NCI-H146 (cell line): ENCODE results near the gene SHOC1.
"Not testable (repeated sequence)": the region's sequence is repeated elsewhere in the genome, so short reads cannot be mapped to it uniquely, and the experiment has no call there.

ENCODE experiments used
- DNase-seq: peaks from one replicate; lab custom pipeline; 2025; lab: John Stamatoyannopoulos, UW

Gene SHOC1

GRCh38 chr9:111794835-111795556 lies at the start of gene SHOC1:
TSS of gene SHOC1 (minus strand) at chr9:111794937. CDS start at chr9:111791418, 3,519 bp downstream.
- no peak for DNase-seq

GRCh38 chr9:111843971-111844370 lies 49.2 kb upstream of the SHOC1 start:
- DNase-seq, result no peak

GRCh38 chr9:111842313-111842712 lies 47.6 kb upstream of the SHOC1 start:
- DNase-seq, result no peak

- no peak for DNase-seq
Measured at GRCh38 chr9:111840442-111840841, 45.7 kb upstream of the SHOC1 start.

GRCh38 chr9:111839987-111840386 lies 45.2 kb upstream of the SHOC1 start:
- DNase-seq, result no peak

- no peak for DNase-seq
Measured at GRCh38 chr9:111839387-111839786, 44.6 kb upstream of the SHOC1 start.

- no peak for DNase-seq
Measured at GRCh38 chr9:111838439-111838838, 43.7 kb upstream of the SHOC1 start.

GRCh38 chr9:111836311-111836710 lies 41.6 kb upstream of the SHOC1 start:
- no peak for DNase-seq

- DNase-seq, result no peak
Measured at GRCh38 chr9:111833941-111834340, 39.2 kb upstream of the SHOC1 start.

GRCh38 chr9:111832449-111832848 lies 37.7 kb upstream of the SHOC1 start:
- DNase-seq, result no peak

GRCh38 chr9:111831371-111832108 lies 36.8 kb upstream of the SHOC1 start:
- DNase-seq, result no peak

GRCh38 chr9:111828193-111828592 lies 33.5 kb upstream of the SHOC1 start:
- no peak for DNase-seq

- no peak for DNase-seq
Measured at GRCh38 chr9:111825468-111826145, 30.9 kb upstream of the SHOC1 start.

GRCh38 chr9:111821006-111821528 lies 26.3 kb upstream of the SHOC1 start:
- DNase-seq, result no peak

GRCh38 chr9:111819360-111819759 lies 24.6 kb upstream of the SHOC1 start:
- DNase-seq, result no peak

GRCh38 chr9:111815285-111816070 lies 20.7 kb upstream of the SHOC1 start:
- no peak for DNase-seq

- DNase-seq, result no peak
Measured at GRCh38 chr9:111812337-111812736, 17.6 kb upstream of the SHOC1 start.

GRCh38 chr9:111810908-111811307 lies 16.2 kb upstream of the SHOC1 start:
- no peak for DNase-seq

- DNase-seq, result not testable (repeated sequence)
Measured at GRCh38 chr9:111810415-111810814, 15.7 kb upstream of the SHOC1 start.

- DNase-seq, result no peak
Measured at GRCh38 chr9:111807197-111807596, 12.5 kb upstream of the SHOC1 start.

- no peak for DNase-seq
Measured at GRCh38 chr9:111806259-111806658, 11.5 kb upstream of the SHOC1 start.

GRCh38 chr9:111805830-111806241 lies 11.1 kb upstream of the SHOC1 start:
- no peak for DNase-seq
